ENCODE results near the gene PAOX. TPM values are rescaled to one million over a fixed set of nuclear protein-coding genes. Genes with fewer than 3 reads are reported as not detected.

Gene PAOX
- total RNA-seq, 1 donor from 2014 or later = 16.9 TPM

DNA sequence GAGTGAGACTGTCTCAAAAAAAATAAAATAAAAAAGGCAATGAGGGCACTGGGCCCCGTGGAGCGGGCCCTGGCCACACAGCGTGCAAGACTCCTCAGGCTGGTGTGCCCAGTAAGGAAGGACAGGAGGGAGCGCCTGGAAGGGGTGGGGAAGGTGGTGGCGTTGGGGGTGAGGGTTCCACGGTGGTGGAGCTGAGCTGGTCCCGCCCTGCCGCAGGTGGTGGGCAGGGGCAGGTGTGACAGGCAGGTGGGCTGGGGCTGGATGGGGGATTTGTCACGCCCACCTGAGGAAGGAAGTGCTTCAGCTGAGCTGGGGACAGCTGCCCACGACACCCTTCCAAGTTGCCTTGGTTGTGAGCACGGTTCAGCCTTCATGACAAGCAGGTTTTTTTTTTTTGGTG, 32.6 kb upstream of the PAOX start:
- Histone ChIP-seq H3K9me3 (no peaks in the 10 kb centered on the region), H3K36me3 (no peaks in the 10 kb centered on the region), H3K4me3 (no peak overlapping the region), H3K27ac (no peak overlapping the region), H3K4me1 (no peaks in the 10 kb centered on the region), H3K27me3 (no peaks in the 10 kb centered on the region)
- DNase-seq (ENCODE audit: extremely low spot score in 2 of 2) = no peak
- TF ChIP-seq POLR2AphosphoS5 (IDR thresholded peaks at IDR 0.05; ENCODE audit: insufficient read depth in 1 of 2, low read depth in 1 of 2) = no peak
- TF ChIP-seq, protein P1, sequence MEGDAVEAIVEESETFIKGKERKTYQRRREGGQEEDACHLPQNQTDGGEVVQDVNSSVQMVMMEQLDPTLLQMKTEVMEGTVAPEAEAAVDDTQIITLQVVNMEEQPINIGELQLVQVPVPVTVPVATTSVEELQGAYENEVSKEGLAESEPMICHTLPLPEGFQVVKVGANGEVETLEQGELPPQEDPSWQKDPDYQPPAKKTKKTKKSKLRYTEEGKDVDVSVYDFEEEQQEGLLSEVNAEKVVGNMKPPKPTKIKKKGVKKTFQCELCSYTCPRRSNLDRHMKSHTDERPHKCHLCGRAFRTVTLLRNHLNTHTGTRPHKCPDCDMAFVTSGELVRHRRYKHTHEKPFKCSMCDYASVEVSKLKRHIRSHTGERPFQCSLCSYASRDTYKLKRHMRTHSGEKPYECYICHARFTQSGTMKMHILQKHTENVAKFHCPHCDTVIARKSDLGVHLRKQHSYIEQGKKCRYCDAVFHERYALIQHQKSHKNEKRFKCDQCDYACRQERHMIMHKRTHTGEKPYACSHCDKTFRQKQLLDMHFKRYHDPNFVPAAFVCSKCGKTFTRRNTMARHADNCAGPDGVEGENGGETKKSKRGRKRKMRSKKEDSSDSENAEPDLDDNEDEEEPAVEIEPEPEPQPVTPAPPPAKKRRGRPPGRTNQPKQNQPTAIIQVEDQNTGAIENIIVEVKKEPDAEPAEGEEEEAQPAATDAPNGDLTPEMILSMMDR (IDR thresholded peaks at IDR 0.05) = no peak
- TF ChIP-seq POLR2A (IDR thresholded peaks at IDR 0.05) = no peak
- intact Hi-C loops (cut with DNase I) = no loop called here

DNA sequence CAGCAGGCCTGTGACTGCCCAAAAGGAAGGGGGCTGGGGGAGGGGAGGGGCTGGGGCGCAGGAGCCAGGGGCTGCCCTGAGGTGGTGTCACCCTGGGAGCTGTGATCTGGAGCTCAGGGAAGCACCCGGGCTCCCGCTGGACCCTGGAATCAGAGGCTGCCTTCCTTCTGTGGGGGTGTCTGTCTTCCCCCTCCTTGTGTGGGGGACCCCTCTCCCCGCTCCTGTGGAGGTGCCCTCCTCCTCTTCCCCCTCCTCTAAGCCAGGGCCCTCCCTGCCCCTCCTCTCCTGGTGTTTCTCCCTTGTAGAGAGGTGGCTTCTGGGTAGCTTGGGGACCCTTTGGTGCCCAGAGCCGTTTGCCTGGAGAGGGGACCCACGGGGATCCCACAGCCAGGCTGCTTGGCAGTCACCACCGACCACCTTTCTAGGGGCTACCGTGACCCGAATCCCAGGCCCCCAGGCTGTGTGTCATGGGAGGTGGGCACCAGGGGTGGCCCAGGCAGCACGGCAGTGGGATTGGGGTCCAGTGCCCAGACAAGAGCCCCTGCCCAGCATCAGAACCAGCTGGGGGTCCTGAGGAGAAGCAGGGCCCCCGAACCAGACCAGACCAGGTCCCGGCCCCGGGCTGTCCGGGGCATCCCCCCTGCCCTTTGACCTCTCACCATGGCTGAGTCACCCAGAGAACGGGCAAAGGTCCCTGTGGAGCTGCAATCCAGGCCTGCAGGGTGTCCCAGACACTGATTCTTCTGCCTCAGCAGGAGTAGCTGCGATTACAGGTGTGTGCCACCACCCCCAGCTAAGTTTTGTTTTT, 31.1 kb upstream of the PAOX start:
- Histone ChIP-seq H3K9me3 (no peaks in the 10 kb centered on the region), H3K4me1 (no peaks in the 10 kb centered on the region)

DNA sequence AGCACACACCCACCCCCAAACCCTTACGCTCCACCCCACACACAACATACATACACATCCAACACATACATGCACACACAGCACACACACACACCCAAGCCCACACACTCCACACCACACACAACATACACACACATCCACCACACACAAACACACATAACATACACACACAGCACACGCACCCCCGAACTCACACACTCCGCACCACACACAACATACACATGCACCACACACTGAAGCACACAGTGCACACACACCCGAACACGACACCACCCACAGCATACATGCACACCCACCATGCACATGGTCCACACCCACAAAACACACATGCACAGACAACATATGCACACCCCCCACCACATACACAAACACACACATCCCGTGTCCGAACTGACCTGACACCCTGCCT, 29.9 kb upstream of the PAOX start:
- Histone ChIP-seq H3K27me3 (no peaks in the 10 kb centered on the region), H3K36me3 (no peaks in the 10 kb centered on the region)
- TF ChIP-seq POLR2A (IDR thresholded peaks at IDR 0.05) = no peak
- TF ChIP-seq POLR2AphosphoS5 (IDR thresholded peaks at IDR 0.05; ENCODE audit: insufficient read depth in 1 of 2, low read depth in 1 of 2) = no peak
- TF ChIP-seq, protein P1 (IDR thresholded peaks at IDR 0.05) = no peak

More for the DNA sequence above, 31.1 kb upstream of the PAOX start:
- H3K27me3 ChIP-seq = no peaks in the 10 kb centered on the region
- intact Hi-C loops (cut with DNase I) = no loop called here
- H3K4me3 ChIP-seq = no peak overlapping the region
- DNase-seq (ENCODE audit: extremely low spot score in 2 of 2) = no peak
- no peak overlapping the region for H3K27ac ChIP-seq
- no peak for TF ChIP-seq POLR2A (IDR thresholded peaks at IDR 0.05)
- H3K36me3 ChIP-seq = no peaks in the 10 kb centered on the region

DNA sequence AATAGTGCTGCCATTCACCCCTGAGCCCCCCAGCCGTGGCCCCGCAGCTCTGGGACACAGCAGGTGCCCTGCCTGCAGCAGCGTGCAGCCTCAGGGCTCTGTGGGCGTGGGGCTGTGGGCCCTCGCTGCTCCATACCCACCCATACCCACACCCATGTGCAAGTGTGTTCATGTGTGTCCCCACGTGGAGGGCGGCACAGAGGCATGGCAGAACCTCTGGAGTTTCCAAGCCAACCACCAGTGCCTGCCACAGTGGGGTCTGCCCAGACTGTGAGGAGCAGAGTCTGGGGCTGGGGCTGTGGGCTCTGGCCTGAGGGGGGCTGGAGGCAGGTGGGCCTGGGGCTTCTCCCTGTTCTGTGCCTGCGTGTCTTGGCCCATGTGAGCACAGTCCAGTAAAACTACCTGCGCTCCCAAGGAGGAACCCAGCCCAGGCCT, 29.5 kb upstream of the PAOX start:
- H3K27ac ChIP-seq = no peak overlapping the region
- H3K4me1 ChIP-seq = no peaks in the 10 kb centered on the region
- H3K27me3 ChIP-seq = no peaks in the 10 kb centered on the region
- no peaks in the 10 kb centered on the region for H3K36me3 ChIP-seq
- no peak overlapping the region for H3K4me3 ChIP-seq
- TF ChIP-seq, protein P1 (IDR thresholded peaks at IDR 0.05) = no peak
- TF ChIP-seq POLR2AphosphoS5 (IDR thresholded peaks at IDR 0.05; ENCODE audit: insufficient read depth in 1 of 2, low read depth in 1 of 2) (no peak), POLR2A (IDR thresholded peaks at IDR 0.05) (no peak)
- intact Hi-C loops (cut with DNase I) = no loop called here
- no peaks in the 10 kb centered on the region for H3K9me3 ChIP-seq
- DNase-seq (ENCODE audit: extremely low spot score in 2 of 2) = no peak

More for the DNA sequence above, 29.9 kb upstream of the PAOX start:
- no peak for DNase-seq (ENCODE audit: extremely low spot score in 2 of 2)
- intact Hi-C loops (cut with DNase I) = no loop called here
- no peak overlapping the region for H3K4me3 ChIP-seq
- no peaks in the 10 kb centered on the region for H3K4me1 ChIP-seq
- H3K9me3 ChIP-seq = no peaks in the 10 kb centered on the region
- H3K27ac ChIP-seq = no peak overlapping the region

DNA sequence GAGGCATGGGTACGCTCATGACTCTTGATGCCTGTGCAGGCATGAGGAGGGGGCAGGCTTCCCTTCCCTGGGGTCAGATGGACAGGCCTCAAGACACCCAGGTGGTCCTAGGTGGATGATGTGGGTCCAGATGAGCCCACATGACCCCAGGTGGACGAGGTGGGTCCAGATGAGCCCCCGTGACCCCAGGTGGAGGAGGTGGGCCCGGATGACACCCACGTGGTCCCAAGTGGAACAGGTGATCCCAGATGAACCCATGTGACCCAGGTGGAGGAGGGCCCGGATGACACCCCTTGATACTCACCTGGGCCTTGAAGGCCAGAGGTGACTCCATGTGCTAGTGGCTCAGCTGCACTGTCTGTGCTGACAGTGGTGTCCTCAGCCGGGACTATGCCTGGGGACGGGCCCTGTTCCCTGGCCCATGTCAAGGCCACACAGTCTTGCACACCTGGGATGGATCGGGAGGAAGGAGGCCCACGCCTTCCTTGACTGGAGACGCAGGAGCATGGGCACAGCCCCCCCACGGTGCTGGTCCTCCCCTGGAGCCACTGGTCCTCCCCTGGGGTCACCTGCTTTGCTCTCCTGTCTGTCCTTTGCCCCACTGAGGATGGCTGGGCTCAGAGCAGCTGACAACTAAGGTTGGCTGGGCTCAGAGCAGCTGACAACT, 28.6 kb upstream of the PAOX start:
- DNase-seq (ENCODE audit: extremely low spot score in 2 of 2) = no peak
- no peaks in the 10 kb centered on the region for H3K4me1 ChIP-seq
- H3K27me3 ChIP-seq = no peaks in the 10 kb centered on the region
- no peak overlapping the region for H3K4me3 ChIP-seq
- H3K9me3 ChIP-seq = no peaks in the 10 kb centered on the region
- no peak overlapping the region for H3K27ac ChIP-seq
- TF ChIP-seq POLR2A (IDR thresholded peaks at IDR 0.05) = no peak
- no peak for TF ChIP-seq POLR2AphosphoS5 (IDR thresholded peaks at IDR 0.05; ENCODE audit: insufficient read depth in 1 of 2, low read depth in 1 of 2)
- TF ChIP-seq, protein P1 (IDR thresholded peaks at IDR 0.05) = no peak
- intact Hi-C loops (cut with DNase I) = no loop called here
- no peaks in the 10 kb centered on the region for H3K36me3 ChIP-seq
